Measurements from ENCODE around the gene BABAM2. TPM values are rescaled to one million over a fixed set of nuclear protein-coding genes. Genes with fewer than 3 reads are reported as not detected.

BABAM2 gene
- total and polyA plus RNA-seq, 9 of the 15 experiments (the other 6 are each of a cell fraction or from before 2014, with no cell fraction given) = 10.9 to 37.4 (median 25.6) TPM

GRCh38 chr2:28053597-28053996 is 163.1 kb downstream of the BABAM2 start:
- BruUV-seq (replicated peaks) = no TSS peak

More at GRCh38 chr2:28053597-28053996, 163.1 kb downstream of the BABAM2 start:
- Histone ChIP-seq H3K9me1 (ENCODE audit: control insufficient read depth, insufficient read depth, low read length) (no peaks in the 10 kb centered on the region), H4K20me1 (replicated peaks; ENCODE audit: control insufficient read depth, insufficient read depth, low read length) (no peaks in the 10 kb centered on the region), H3K27me3 (ENCODE audit: control insufficient read depth in 2 of 2, insufficient read depth in 2 of 2, low read length in 2 of 2) (no peaks in the 10 kb centered on the region), H2AFZ (ENCODE audit: low read depth, low read length) (no peak overlapping the region), H3K9ac (ENCODE audit: insufficient read depth in 1 of 2, low read depth in 2 of 2, low read length in 2 of 2) (no peak overlapping the region), H3K4me2 (ENCODE audit: insufficient read depth, low read length) (no peak overlapping the region), H3K9me3 (replicated peaks; ENCODE audit: control insufficient read depth, insufficient read depth, low read depth, low read length) (no peaks in the 10 kb centered on the region), H3K36me3 (ENCODE audit: control insufficient read depth, insufficient read depth, low read length) (no peaks in the 10 kb centered on the region), H3K4me1 (replicated peaks in 1 of 2; ENCODE audit: control insufficient read depth in 2 of 2, insufficient read depth in 2 of 2, low read length in 2 of 2) (no peaks in the 10 kb centered on the region), H3K4me3 (no peak overlapping the region), H3K79me2 (ENCODE audit: control insufficient read depth, insufficient read depth, low read length) (no peaks in the 10 kb centered on the region), H3K27ac (ENCODE audit: extremely low read depth, low read depth, low read length) (no peak overlapping the region)
- POLR2A ChIA-PET = no interaction called here
- in situ Hi-C loops (cut with MboI) = no loop called here
- intact Hi-C loops (cut with micrococcal nuclease) = no loop called here
- CTCF ChIA-PET (ENCODE audit: low intra/inter-chr PET ratio) = no interaction called here
- FAIRE-seq (no peak), ATAC-seq (no peak), DNase-seq (ENCODE audit: extremely low read depth in 1 of 4, low spot score in 3 of 4) (no peak)
- TF ChIP-seq ZBTB40 (IDR thresholded peaks at IDR 0.05) = peak; percentile 83
- TF ChIP-seq ZBTB40 (CRISPR knock-in tag; IDR thresholded peaks at IDR 0.05) = no peak
- no peak for TF ChIP-seq STAT6 (CRISPR knock-in tag; IDR thresholded peaks at IDR 0.05)
- 43% methylated on average over 2 of the region's 2 CpGs for WGBS (ENCODE audit: insufficient coverage, low coverage, missing lambda C conversion rate)
